HG02884 (cell line): ENCODE results near the gene NEGR1.
A peak's percentile ranks its signal among the peaks of the same experiment; 100 is the strongest.

Experiments
- ATAC-seq: cut with Tn5 transposase; IDR thresholded peaks from one replicate; pipeline ENCODE4 v1.9.1; 2021; ENCODE audit warnings: mild to moderate bottlenecking, moderate library complexity; ENCODE audit not compliant: unreplicated experiment

Gene NEGR1

DNA sequence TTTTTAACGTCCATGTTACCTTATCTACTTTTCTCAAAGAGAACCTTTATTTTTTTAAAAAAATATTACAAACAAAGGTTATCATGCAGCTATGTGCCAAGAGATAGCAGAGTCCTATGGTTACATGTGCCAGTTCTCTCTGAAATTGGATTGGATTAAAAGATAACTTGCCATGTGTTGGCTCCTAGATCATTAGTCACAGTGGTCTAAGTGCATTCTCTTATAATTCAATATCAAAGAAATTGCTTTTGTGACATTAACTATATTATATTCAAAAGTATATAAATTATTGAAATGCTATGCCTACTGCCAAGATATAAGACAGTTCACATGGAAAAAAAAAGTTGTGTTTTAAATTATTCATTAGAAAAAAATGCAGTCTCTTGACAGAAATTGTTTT, 494.2 kb downstream of the NEGR1 start:
- no peak for ATAC-seq

DNA sequence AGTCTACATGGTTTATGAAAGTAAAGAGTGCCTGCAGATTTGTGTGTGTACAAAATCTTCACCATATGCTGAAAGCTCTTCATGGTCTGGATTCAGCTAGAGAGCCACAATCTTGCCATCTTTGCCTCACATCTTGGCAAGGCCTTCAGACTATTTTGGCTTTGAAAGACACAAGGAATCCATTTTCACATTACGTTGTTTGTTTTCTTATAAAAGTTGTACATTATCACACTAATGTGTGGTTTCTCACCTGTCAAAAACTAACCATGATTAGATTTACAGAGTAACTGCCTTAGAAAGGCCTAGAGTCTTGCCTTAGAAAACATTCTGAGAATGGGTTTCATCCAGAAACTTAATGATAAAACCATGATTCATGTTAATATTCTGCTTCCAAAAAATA, 494.6 kb downstream of the NEGR1 start:
- no peak for ATAC-seq

DNA sequence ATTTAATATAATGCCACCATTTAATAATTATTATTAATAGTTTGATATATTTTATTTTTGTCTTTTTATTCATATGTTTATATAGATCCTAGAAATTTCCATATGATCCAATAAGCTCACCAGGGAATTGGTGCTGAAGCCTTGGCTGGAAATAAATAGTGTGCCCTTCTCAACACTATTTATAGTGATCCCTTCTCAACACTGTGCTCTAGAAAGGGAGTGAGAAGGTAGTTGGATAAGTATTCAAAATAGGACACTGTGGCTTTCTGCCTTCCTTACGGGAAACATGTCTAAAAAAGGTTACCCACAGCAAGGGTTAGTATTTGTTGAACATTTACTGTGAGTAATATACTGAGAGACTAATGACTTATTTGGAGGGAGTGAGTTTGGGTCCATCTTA, 496.1 kb downstream of the NEGR1 start:
- ATAC-seq: no peak

DNA sequence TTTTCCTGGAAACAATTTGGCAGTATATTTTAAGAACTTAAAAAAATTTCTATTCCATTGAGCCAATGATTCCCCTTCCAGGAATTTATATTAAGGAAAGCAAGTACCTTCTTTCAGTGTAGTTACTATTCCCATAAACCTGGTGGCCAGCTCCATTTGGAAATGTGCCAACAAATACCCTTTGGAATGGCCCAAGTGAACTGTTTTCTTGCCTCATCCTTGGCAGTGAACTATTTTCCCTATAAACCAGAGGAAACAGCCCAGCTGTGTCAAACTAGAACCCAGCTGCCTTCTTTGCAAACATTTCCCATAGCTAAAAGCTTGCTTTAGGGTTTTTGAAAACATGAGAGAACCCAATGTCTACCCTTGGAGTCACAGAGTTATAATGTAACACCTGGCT, 496.9 kb downstream of the NEGR1 start:
- no peak for ATAC-seq

DNA sequence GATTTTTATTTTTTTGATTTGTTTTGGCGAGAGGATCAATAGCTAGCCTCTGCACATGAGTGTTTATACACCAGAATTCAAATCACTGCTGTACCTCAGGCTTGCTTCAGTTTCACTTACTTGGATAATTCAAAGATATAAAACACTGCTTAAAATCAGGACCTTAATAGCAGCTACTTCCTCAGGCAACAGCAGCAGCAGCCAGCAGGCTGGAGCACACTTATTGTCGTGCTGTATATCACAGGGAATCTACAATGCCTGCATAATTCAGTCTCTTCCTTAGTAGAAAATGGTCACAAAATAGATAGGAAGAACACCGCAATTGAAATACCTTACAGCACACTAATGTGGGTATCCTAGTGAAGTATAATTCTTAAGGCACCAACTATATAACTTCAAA, 497.3 kb downstream of the NEGR1 start:
- no peak for ATAC-seq

DNA sequence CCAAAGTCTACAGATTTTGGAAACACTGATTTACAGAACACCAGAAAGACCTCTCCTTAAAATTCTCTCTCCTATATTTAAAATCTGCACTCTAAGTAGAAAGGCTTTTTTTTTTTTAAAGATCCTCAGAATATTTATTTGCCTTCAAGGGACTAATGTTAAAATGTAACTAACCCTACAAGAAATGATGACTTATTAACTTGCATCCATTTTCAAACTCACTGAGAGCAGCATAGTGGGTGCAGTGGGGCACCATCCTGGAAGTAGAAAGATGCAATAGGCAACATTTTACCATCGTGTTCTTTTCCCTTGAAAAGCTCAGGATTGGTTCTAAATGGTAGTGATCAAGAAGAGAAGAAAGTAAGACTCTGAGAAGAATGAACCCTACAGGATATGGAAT, 498.1 kb downstream of the NEGR1 start:
- ATAC-seq: no peak

DNA sequence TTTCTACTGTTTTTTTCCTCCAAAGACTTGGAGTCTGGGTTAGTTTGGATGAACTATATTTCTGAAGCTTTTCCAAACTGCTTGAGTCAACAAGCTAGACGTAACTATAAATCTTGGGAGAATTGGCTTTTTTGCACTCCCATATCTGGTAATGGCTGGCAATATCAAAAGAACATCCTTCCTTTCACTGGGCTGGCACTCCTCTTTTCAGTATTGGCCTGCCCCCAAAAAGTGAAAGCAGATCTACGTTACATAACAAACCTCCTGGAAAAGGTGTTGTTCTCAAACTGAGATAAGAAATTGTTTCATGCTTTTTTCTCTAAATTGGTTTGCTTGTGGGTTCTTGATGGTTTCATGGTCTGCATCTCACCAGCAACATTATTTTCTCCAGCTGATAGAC, 499.3 kb downstream of the NEGR1 start:
- no peak for ATAC-seq

DNA sequence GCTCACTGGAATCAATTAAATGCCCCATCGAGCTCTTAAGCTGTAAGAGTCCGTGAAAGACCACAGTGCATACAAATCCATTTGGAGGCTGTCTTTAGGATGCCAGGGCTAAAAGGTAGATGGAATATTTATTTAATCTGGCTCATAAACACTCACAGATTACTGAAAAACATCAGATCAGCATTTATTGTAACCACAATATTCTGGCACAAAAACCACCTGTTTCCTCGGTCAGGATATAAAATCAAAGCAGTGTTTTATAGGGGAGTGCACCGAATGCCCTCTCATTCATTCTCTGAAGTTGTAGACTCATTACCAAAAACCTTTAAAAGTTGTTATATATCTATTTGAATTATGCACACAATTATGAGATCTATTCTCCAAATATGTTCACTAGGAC, 500.9 kb downstream of the NEGR1 start:
- ATAC-seq: no peak

DNA sequence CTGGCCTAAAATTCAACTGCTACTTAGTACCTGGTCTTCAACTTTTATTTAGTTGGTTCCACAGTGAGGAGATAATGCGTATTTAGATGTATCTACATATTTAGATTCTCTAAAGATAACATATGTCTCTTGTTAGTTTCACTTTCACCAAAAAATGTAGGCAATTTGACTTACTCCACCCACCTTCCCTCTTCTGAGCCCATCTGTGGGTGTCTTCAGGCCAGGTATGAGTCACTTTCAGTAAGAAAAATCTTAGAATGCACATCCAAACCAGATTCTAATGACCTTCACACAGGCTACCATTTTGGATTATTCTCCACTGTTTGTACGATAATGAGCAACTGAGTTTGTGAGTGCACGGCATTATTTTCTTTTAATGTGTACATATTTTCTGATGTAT, 501.7 kb downstream of the NEGR1 start:
- peak; percentile 85 for ATAC-seq

DNA sequence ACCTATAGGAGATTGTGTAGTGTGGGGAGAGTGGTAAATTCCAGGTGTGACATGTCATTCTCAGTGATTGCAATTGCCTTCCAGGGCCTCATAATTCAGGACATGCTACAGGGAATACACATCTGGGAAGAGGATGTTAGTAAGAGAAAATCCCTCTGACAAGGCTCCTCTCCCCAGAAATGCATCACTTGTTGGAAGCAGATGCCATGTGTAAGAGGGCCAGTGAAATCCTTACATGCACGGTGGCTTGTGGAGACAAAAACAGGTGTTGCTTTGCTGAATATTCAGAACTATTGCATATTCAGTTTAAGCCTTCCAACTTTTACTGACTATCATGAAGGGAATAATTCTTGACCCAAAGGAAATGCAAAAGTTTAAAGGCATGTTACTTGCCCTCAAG, 503.4 kb downstream of the NEGR1 start:
- ATAC-seq: no peak

DNA sequence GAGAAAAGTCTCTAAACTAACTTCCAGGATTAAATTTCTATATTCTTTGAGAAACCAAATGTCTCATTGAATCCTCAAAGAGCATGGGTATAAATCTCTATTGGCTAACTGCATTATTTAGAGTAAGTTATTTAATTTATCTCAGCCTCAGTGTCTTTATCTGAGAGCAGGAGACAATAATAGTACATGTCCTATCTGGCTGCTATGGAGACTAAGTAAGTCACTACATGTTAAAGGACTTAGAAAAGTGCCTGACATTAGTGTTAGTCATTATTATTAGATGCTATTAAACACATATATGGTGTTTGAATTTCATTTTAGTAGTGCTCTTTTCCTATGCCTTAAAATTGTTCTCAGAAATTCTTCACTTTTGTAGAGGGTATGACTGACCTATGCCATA, 505.2 kb downstream of the NEGR1 start:
- no peak for ATAC-seq

DNA sequence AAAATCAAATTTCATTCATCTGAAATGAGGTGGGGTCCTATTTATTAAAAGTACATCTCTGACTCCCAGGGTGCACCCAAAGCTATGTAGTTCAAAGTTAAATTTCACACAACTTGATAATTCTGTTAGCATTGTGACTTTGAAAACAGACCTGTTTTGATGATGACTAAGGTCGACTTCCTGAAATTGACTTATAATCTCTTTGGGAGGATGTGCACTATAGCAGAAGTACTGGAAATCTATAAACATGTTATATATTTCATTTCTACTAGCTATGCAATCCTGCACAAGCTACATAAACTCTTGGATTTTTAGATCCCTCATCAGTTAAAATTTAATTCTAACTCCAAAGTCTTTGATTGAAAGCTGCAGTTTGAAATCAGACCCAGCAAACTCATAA, 507.6 kb downstream of the NEGR1 start:
- ATAC-seq: no peak

DNA sequence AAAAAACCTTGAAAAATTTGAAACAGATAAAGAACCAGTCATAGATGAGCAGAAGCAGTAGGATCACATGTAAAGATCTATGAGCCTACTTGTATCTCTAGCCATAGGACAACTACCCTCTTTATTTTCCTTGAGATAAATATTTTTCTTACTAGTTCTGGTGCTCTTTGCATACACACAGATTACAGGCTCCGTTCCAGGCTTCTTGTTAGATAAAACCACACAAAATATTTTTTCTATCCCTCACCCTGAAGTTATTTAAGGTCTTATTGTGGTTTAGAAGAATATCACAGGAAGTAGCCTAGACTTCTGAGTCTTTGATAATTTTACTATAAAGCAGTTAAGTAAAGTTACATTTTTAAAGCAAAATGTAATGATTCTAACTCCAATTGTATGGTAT, 512.2 kb downstream of the NEGR1 start:
- ATAC-seq: no peak

DNA sequence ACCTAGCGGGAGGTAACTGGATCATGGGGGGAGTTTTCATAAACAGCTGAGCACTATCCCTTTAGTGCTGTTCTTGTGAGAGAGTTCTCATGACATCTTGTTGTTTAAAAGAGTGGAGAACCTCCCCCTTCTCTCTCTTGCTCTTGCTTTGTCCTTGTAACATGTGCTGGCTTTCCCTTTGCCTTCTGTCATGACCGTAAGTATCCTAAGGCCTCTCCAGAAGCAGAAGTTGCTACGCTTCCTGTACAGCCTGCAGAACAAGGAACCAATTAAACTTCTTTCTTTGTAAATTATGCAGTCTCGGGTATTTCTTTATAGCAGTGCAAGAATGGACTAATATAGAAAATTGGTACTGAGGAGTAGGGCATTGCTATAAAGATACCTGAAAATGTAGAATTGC, 515.6 kb downstream of the NEGR1 start:
- ATAC-seq: no peak

DNA sequence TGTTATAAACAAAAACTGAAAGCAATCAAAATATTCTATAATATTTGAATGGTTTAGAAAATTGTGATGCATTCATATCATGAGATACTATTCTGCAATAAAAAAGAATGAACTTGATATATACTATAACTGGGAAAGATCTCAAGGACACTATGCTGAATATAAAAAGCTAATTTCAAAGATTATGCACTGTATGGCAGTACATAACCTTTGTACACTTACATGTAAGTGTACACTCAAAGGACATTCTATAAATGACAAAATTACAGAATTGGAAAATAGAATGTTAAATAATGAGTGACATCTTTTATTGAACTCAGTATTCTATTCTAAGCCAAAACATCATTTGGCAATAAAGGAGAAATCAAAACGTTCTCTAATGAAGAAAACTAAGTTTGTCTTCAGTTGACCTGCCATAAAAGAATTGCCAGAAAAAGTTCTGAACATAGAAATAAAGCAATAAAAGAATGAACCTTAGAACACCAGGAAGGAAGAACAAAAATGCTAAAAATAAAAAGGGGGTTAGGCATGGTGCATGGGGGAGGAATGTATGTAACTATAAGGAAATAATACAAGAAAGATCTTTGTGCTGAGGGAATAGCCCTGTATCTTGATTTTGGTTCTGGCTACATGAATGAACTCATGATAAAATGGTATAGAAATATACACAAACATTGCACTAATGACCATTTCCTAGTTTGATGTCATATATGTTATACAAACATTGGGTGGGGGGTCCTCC, 519.7 kb downstream of the NEGR1 start:
- no peak for ATAC-seq

DNA sequence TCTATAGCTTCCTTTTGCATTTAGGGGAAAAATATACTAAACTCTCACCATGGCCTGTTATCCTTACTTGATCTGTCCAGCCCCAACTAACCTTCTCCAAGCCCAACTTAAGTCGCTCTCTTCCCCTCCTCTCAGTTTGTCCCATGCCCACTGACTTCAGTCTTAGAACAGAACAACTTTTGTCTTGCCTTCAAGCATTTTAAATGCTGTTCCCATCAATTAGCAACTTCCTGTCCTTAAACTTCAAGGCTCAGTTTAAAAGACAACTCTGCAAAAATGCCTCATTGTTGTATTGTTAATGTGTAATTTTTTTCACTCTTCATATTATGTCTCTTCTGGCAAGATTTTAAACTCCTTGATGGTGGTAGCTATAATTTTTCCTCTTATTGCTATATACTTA, 526.9 kb downstream of the NEGR1 start:
- ATAC-seq: no peak

DNA sequence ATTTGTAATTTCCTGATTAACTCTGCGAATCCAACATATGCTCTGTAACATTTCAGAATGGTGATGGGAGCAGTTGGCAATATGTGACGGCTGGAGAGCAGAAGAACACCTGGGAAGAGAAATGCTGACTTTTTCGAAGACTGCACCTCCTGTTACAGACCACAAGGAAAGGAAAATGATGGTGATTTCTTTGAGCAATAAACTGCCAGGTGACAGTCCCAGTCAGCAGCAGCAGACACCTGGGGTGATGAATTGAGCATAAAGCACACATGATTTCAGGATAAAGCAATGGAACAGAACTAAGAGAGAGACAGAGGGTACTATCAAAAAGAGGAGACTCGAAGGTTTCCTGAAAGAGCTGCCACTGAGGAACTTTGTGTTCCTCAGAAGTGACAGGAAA, 528.6 kb downstream of the NEGR1 start:
- ATAC-seq: no peak

DNA sequence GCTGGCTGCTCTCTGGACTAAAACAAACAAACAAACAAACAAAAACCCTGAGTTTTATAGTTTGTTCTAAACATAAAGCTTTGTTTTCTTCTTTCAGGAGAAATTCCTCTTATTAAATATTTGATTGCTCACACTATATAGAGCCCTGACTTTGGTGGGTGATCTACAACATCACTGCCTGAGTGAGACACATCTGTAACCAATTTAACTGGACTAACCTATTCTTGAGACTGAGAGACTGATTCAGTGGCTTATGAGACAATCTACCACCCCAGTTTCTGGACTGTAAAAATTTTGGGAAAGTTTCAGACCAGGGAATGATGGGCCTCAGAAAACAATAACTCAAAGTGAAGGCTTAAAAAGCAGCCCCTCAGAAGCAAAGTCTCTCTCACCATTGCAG, 537.0 kb downstream of the NEGR1 start:
- ATAC-seq: no peak

DNA sequence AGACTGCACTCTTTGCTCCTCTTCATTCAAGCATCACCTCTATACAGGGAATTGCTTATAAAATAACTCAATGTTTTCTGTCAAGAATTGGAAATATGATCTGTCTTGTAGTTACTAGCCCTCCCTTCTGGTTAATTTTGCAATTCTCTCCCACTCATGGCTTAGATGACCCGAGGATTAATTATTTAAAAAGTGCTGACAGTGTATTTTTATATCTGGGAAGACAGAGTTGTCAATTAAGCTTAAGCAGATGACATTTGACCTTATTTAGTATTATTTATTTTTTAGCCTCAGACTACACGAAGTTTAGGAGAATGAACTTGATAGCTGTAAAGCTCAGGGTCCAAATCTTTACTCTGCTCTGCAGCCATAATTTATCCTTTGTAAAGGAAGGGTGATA, 538.5 kb downstream of the NEGR1 start:
- ATAC-seq: no peak

DNA sequence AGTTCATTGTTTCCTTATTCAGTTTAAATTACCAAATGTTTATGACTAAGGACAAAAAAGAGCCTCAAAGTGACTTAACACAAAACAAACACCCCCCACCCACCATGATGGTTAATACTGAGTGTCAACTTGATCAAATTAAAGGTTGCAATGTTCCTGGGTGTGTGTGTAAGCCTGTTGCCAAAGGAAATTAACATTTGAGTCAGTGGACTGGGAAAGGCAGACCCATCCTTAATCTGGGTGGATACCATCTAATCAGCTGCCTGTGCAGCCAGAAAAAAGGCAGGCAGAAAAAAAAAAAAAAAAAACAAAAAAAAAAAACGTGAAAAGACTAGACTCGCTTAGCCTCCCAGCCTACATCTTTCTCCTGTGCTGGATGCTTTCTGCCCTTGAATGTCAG, 543.4 kb downstream of the NEGR1 start:
- ATAC-seq: no peak

DNA sequence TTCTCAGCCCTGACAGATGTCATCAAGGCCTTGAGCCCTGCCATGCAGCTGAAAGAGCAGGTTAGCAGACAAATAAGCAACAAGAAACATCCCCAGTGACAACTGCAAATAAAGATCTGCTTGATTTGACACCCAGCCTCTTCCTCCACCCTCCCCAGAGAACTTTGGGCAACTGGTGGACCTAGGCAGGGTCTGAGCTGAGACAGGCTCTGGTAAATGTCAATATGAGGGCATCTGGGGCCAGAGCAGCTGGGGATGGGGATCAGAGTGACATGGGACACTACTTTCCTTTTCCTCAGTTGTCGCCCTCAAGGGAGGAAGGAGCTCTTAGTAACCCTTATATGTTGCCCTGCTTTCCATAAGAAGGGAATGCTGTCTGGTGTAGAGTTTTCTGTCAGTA, 544.1 kb downstream of the NEGR1 start:
- no peak for ATAC-seq

DNA sequence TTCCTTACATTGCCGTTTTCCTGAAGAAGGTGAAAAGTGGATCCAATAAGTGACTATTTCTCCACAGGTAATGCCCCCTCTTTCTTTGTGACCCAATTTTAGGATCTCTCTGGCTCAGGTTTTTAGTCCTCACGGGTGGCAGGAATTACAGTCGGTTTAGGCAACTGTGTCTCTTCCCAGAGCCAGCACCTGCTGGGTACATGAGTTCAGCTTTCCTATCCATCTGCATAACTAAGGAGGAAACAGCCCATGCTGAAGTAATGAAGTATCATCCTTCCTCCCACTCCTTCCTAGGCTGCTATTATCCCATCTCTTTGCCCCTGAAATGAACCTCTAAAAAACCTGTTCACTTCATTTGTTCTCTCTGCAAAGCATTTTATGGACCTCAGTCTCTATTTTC, 544.6 kb downstream of the NEGR1 start:
- ATAC-seq: no peak

DNA sequence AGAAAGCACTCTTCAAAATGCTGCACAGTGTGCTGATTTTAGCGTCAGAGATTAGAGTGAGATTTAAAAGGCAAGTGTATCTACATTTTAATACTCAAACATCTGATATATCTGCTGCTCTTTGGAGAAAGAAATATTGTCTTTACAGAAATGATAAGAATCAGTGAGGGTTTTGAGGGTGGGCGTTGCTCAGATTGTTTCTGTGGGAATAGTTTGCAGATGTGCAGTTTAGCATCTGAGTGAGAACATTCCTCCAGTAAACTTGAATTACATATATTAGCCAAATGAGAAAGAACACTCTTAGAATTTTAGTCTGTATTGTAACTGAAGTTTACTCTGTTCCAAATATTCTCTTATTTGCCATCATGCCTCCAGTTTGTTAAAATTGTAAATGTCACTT, 549.2 kb downstream of the NEGR1 start:
- no peak for ATAC-seq
